Stomach (tissue), 9 donors: Measurements from ENCODE around the gene MACROD1. TPM values are rescaled to one million over a fixed set of nuclear protein-coding genes. Genes with fewer than 3 reads are reported as not detected.

ENCODE experiments used
- DNase-seq, 2 donors: peaks; one replicate each; pipeline versions ENCODE4 v3.0.0 to v3.0.0-alpha.2; 2013 to 2019
- H3K27ac ChIP-seq, 5 donors: fragments of 200-600 bp in 4 of 5; sonication (generic) in 4 of 5; one replicate each; pipeline ENCODE4 v1.5.1; 2013 to 2019; ENCODE audit warnings: mild to moderate bottlenecking in 1 of 5, moderate library complexity in 1 of 5
- H3K27me3 ChIP-seq, 3 donors: fragments of 200-600 bp; sonication (generic); one replicate each; pipeline ENCODE4 v1.5.1; 2017 to 2019; ENCODE audit warnings: mixed run types in 1 of 3
- H3K36me3 ChIP-seq, 4 donors: fragments of 200-600 bp; sonication (generic); 1 replicate in 3 of 4; 2 replicates in 1 of 4; pipeline ENCODE4 v1.5.1; 2016 to 2019
- H3K4me1 ChIP-seq, 4 donors: fragments of 200-600 bp; sonication (generic); one replicate each; pipeline ENCODE4 v1.5.1; 2016 to 2019
- H3K4me3 ChIP-seq, 4 donors: fragments of 200-600 bp; sonication (generic) in 3 of 4; one replicate each; pipeline ENCODE4 v1.5.1; 2016 to 2019; ENCODE audit warnings: mild to moderate bottlenecking in 1 of 4
- H3K9me3 ChIP-seq, 4 donors: fragments of 200-600 bp; sonication (generic); one replicate each; pipeline ENCODE4 v1.5.1; 2016 to 2019
- EP300 ChIP-seq: sonication (generic); formaldehyde crosslinking; IDR thresholded peaks from one replicate; pipeline ENCODE4 v1.6.1; 2017; ENCODE audit warnings: antibody characterized with exemption
- POLR2A ChIP-seq, 4 donors: fragments of 450-650 bp; IDR thresholded peaks; one replicate each; pipeline ENCODE4 v1.6.1; 2016; ENCODE audit warnings: antibody characterized with exemption in 4 of 4, control low read depth in 2 of 4, mild to moderate bottlenecking in 1 of 4, moderate library complexity in 1 of 4
- POLR2AphosphoS5 ChIP-seq, 3 donors: sonication (generic); formaldehyde crosslinking; IDR thresholded peaks; one replicate each; pipeline ENCODE4 v1.6.1; 2016; ENCODE audit warnings: antibody characterized with exemption in 3 of 3
- WGBS, 5 donors: extraction: QIAGEN DNeasy Blood & Tissue Kit in 3 of 5; methylation state at CpG; one replicate each; pipeline versions ENCODE4 v1.1.5 to v1.1.7; 2013 to 2018; 5-methylcytosine and 5-hydroxymethylcytosine counted together
- intact Hi-C: fragments of 100-400 bp; cut with DNase I; formaldehyde crosslinking; loops from one replicate; pipeline ENCODE4 v1.15.1; 2023; ENCODE audit warnings: low total_unique reads
- polyA plus RNA-seq, 3 donors: library from polyadenylated mRNA; stranded (reverse); fragments of 200-250 nt; gene quantifications; one replicate each; pipeline ENCODE4 v1.2.3, GENCODE V29; 2013
- total RNA-seq, 5 donors: library from RNA; depleted of rRNA; stranded (reverse); fragments of >200 nt; gene quantifications; one replicate each; pipeline versions ENCODE4 v1.1.0 to v1.2.3, GENCODE V29; 2014 to 2016
- TF ChIP-seq, protein P1 (sequence below), 7 experiments: fragments of 450-650 bp in 4 of 7; fragments of 200-600 bp in 3 of 7; sonication (generic) in 3 of 7; IDR thresholded peaks; one replicate each; pipeline ENCODE4 v1.5.1; 2016 to 2019; ENCODE audit warnings: antibody characterized with exemption in 7 of 7, control low read depth in 2 of 7, mild to moderate bottlenecking in 1 of 7
- donor health status: healthy with polysubstance abuse.
- donor health status: Bipolar disorder and iron deficiency.
- donor health status: healthy.

Gene MACROD1
- total and polyA plus RNA-seq, 8 donors, result 18.0 to 283 (median 47.4) TPM

- Histone ChIP-seq H3K4me3 (no peak overlapping the region), H3K9me3 (no peaks in the 10 kb centered on the region), H3K27me3 (peaks cover 0 to 11% (median 0%) of the 10 kb centered on the region in 3 donors), H3K36me3 (no peaks in the 10 kb centered on the region), H3K4me1 (peaks cover 0 to 10% (median 0%) of the 10 kb centered on the region in 4 donors), H3K27ac (no peak overlapping the region)
- intact Hi-C loops, result no loop called here
- WGBS, 5 donors, result 88 to 94% (median 92%) methylated on average over 10 to 20 of the region's 20 CpGs
- TF ChIP-seq EP300, result no peak
- TF ChIP-seq, protein P1, sequence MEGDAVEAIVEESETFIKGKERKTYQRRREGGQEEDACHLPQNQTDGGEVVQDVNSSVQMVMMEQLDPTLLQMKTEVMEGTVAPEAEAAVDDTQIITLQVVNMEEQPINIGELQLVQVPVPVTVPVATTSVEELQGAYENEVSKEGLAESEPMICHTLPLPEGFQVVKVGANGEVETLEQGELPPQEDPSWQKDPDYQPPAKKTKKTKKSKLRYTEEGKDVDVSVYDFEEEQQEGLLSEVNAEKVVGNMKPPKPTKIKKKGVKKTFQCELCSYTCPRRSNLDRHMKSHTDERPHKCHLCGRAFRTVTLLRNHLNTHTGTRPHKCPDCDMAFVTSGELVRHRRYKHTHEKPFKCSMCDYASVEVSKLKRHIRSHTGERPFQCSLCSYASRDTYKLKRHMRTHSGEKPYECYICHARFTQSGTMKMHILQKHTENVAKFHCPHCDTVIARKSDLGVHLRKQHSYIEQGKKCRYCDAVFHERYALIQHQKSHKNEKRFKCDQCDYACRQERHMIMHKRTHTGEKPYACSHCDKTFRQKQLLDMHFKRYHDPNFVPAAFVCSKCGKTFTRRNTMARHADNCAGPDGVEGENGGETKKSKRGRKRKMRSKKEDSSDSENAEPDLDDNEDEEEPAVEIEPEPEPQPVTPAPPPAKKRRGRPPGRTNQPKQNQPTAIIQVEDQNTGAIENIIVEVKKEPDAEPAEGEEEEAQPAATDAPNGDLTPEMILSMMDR (IDR thresholded peaks at IDR 0.05), result no peak
- no peak for TF ChIP-seq POLR2A (IDR thresholded peaks at IDR 0.05)
- TF ChIP-seq POLR2AphosphoS5 (IDR thresholded peaks at IDR 0.05), result no peak
- no peak for DNase-seq
Observed at GRCh38 chr11:64068705-64069400, 97.1 kb downstream of the MACROD1 start.

DNA sequence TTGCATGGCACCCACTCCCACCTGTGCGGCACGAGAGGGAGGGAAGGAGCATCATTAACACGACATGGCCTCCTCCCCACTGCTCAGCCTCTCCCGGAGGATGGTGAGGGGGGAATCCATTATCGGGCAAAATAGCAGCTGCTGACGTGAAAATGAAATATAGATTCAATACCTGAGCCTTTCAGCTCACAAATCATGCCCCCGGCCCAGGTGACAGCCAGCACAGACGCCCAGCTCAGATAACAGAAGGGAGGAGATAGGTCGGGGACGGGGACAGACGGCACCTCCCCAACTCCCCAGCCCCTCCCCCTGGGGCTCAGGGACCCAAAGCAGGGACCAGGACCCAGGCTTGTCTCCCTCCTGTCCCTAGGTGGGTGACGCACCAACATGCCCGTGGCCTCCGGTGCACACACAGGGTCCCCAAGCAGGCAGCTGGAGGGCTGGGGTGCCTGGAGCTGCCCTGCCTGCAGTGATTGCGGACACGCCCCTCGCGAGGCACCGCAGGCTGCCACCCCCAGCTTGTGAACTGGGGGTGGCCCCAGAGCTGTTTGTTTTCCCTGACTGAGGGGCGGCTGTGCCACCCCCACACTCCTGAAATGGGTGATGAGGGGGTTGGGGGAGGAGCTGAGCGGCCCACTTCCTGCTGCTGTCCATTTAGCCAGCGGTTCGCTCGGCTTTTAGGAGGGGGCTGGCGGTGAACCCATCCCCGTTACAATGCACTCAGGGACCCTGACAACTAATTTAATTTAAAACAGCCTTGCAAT, 98.5 kb downstream of the MACROD1 start:
- TF ChIP-seq, protein P1 (IDR thresholded peaks at IDR 0.05), result no peak
- TF ChIP-seq EP300 (no peak), POLR2A (IDR thresholded peaks at IDR 0.05) (no peak), POLR2AphosphoS5 (IDR thresholded peaks at IDR 0.05) (no peak)
- peaks cover 0 to 21% (median 3%) of the 10 kb centered on the region in 3 donors for H3K27me3 ChIP-seq
- H3K4me1 ChIP-seq, result peaks cover 0 to 9% (median 0%) of the 10 kb centered on the region in 4 donors
- no peak overlapping the region for H3K4me3 ChIP-seq
- WGBS, 5 donors, result 55 to 68% (median 61%) methylated on average over 22 to 26 of the region's 26 CpGs
- no peaks in the 10 kb centered on the region for H3K9me3 ChIP-seq
- no peak overlapping the region for H3K27ac ChIP-seq
- intact Hi-C loops, result no loop called here
- peak in 1 of 2 donors; percentile 47 for DNase-seq
- no peaks in the 10 kb centered on the region for H3K36me3 ChIP-seq

DNA sequence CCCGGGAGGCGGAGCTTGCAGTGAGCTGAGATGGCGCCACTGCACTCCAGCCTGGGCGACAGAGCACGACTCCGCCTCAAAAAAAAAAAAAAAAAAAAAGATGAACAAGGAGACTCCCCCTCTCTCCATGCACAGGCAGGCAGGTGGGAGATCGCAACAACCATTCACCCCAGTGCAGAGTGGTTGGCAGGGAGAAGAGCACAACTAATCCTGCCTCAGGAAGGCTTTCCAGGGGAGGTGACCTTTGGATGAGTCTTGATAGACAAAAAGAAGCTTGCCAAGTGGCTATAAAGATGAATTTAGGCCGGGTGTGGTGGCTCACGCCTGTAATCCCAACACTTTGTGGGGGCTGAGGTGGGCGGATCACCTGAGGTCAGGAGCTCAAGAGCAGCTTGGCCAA, 100.2 kb downstream of the MACROD1 start:
- Histone ChIP-seq H3K27me3 (peaks cover 0 to 37% (median 12%) of the 10 kb centered on the region in 3 donors), H3K4me1 (peaks cover 8% of the 10 kb centered on the region in 4 donors), H3K36me3 (no peaks in the 10 kb centered on the region), H3K4me3 (no peak overlapping the region), H3K27ac (no peak overlapping the region), H3K9me3 (no peaks in the 10 kb centered on the region)
- TF ChIP-seq EP300, result no peak
- no peak for TF ChIP-seq POLR2A (IDR thresholded peaks at IDR 0.05)
- TF ChIP-seq, protein P1 (IDR thresholded peaks at IDR 0.05), result no peak
- TF ChIP-seq POLR2AphosphoS5 (IDR thresholded peaks at IDR 0.05), result no peak
- WGBS, 5 donors, result 91 to 98% (median 94%) methylated on average over 9 to 10 of the region's 10 CpGs
- intact Hi-C loops, result no loop called here
- no peak for DNase-seq

- Histone ChIP-seq H3K27ac (no peak overlapping the region), H3K36me3 (no peaks in the 10 kb centered on the region), H3K9me3 (no peaks in the 10 kb centered on the region), H3K27me3 (peaks cover 0 to 43% (median 18%) of the 10 kb centered on the region in 3 donors), H3K4me3 (no peak overlapping the region), H3K4me1 (peaks cover 11 to 14% (median 13%) of the 10 kb centered on the region in 4 donors)
- intact Hi-C loops, result no loop called here
- DNase-seq, result no peak
- TF ChIP-seq EP300 (no peak), POLR2A (IDR thresholded peaks at IDR 0.05) (no peak), POLR2AphosphoS5 (IDR thresholded peaks at IDR 0.05) (no peak)
- TF ChIP-seq, protein P1 (IDR thresholded peaks at IDR 0.05), result no peak
- WGBS, 5 donors, result 90 to 98% (median 97%) methylated on average over 11 of the region's 11 CpGs
Observed at GRCh38 chr11:64065141-64065465, 100.8 kb downstream of the MACROD1 start.
